Measurements from ENCODE around the gene MAP7.

DNA sequence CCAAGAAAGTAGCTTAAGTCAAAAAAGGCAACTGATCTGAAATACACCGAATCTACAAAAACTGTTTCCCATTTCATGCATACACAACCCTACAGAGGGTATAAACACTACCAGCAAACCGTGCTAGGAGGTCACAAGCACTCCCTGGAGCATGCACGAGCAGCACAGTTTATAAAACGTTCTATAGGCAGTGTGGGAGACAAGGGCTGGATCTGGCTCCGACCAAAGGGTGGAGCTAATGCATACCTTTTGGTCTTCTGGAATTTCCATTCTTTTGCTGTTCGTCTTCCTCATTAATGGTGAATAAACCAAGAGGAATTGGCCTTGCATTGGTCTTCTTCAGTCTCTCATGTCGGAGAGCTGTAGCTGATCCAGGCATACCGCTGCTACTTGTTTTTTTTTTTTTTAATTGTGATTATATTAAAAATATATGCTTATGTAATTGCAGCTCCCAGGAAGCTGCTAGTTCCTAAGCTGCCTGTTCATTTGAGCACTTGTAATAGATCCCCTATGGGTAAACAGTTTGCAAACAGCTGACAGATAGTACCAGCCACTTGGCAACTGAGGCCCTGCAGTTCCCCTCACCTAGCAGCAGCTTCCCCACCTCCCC, 24.5 kb downstream of the MAP7 start:
- TF ChIP-seq CTCF (conservative IDR thresholded peaks at IDR 0.05; ENCODE audit: low read length) (0 out of 2 replicates have a peak, but pooled peaks have one; percentile 23), EZH2phosphoT487 (IDR thresholded peaks at IDR 0.05; ENCODE audit: borderline replicate concordance, low read depth, low read length) (no peak)
